Activated T-helper 9 cell treated with anti-CD3 and anti-CD28 coated beads, Interleukin-2, amount 50 U/mL, for 16 hours (primary cell): ENCODE results near the gene MYOM1.
"Not testable (repeated sequence)": the region's sequence is repeated elsewhere in the genome, so short reads cannot be mapped to it uniquely, and the experiment has no call there.

Experiments used
- DNase-seq: peaks from one replicate; pipeline ENCODE4 v3.0.0-alpha.2; 2020; ENCODE audit warnings: low read depth

Gene MYOM1

GRCh38 chr18:3086871-3087270 lies 132.9 kb downstream of the MYOM1 start:
- no peak for DNase-seq

GRCh38 chr18:3085612-3086011 lies 134.2 kb downstream of the MYOM1 start:
- no peak for DNase-seq

- DNase-seq = no peak
These were observed 135.6 kb downstream of the MYOM1 start for GRCh38 chr18:3084206-3084605.

GRCh38 chr18:3083766-3084165 lies 136.0 kb downstream of the MYOM1 start:
- no peak for DNase-seq

GRCh38 chr18:3081584-3081991 lies 138.2 kb downstream of the MYOM1 start:
- DNase-seq = no peak

- DNase-seq = no peak
These were observed 140.1 kb downstream of the MYOM1 start for GRCh38 chr18:3079653-3080052.

- no peak for DNase-seq
These were observed 144.3 kb downstream of the MYOM1 start for GRCh38 chr18:3075491-3075890.

GRCh38 chr18:3074087-3074486 lies 145.7 kb downstream of the MYOM1 start:
- DNase-seq = no peak

GRCh38 chr18:3073353-3073752 lies 146.4 kb downstream of the MYOM1 start:
- not testable (repeated sequence) for DNase-seq

- no peak for DNase-seq
These were observed 148.1 kb downstream of the MYOM1 start for GRCh38 chr18:3071676-3072075.

- no peak for DNase-seq
These were observed 149.9 kb downstream of the MYOM1 start for GRCh38 chr18:3069671-3070433.

- no peak for DNase-seq
These were observed 152.0 kb downstream of the MYOM1 start for GRCh38 chr18:3067722-3068121.

GRCh38 chr18:3067165-3067661 lies 152.6 kb downstream of the MYOM1 start:
- DNase-seq = no peak

- no peak for DNase-seq
These were observed 153.2 kb downstream of the MYOM1 start for GRCh38 chr18:3066341-3067110.

GRCh38 chr18:3063766-3064165 lies 156.0 kb downstream of the MYOM1 start:
- DNase-seq = not testable (repeated sequence)

- DNase-seq = peak; percentile 40
These were observed 156.7 kb downstream of the MYOM1 start for GRCh38 chr18:3062798-3063680.

- DNase-seq = no peak
These were observed 158.0 kb downstream of the MYOM1 start for GRCh38 chr18:3061581-3062312.

- peak; percentile 39 for DNase-seq
These were observed 158.8 kb downstream of the MYOM1 start for GRCh38 chr18:3060667-3061580.

GRCh38 chr18:3059272-3059671 lies 160.5 kb downstream of the MYOM1 start:
- DNase-seq = no peak
